ENCODE results near the gene PRLR. TPM values are rescaled to one million over a fixed set of nuclear protein-coding genes. Genes with fewer than 3 reads are reported as not detected.

The PRLR gene
- total and polyA plus RNA-seq, 2 experiments from 2014 or later, result 21.8 to 99.8 TPM

GRCh38 chr5:35143841-35144240 lies 86.4 kb downstream of the PRLR start:
- H2AFZ ChIP-seq, result no peak overlapping the region
- H3K4me2 ChIP-seq, result no peak overlapping the region
- DNase-seq (ENCODE audit: low spot score), result no peak
- H3K9me2 ChIP-seq (replicated peaks; ENCODE audit: insufficient read depth), result no peaks in the 10 kb centered on the region
- no peaks in the 10 kb centered on the region for H3K27me3 ChIP-seq
- H3K36me3 ChIP-seq (replicated peaks; ENCODE audit: insufficient read depth, low read depth), result no peaks in the 10 kb centered on the region
- TF ChIP-seq EZH2 (IDR thresholded peaks at IDR 0.05; ENCODE audit: borderline replicate concordance), result no peak
- no peaks in the 10 kb centered on the region for H4K20me1 ChIP-seq (ENCODE audit: insufficient read depth, poor library complexity, severe bottlenecking)
- H3K9me3 ChIP-seq (ENCODE audit: low read depth), result no peaks in the 10 kb centered on the region
- H3K79me2 ChIP-seq, result peaks cover 23% of the 10 kb centered on the region
- no peak overlapping the region for H3K4me3 ChIP-seq
- H3K27ac ChIP-seq, result no peak overlapping the region
- H3K4me1 ChIP-seq (ENCODE audit: insufficient read depth), result no peaks in the 10 kb centered on the region
- 80% methylated on average over 3 of the region's 3 CpGs for WGBS (ENCODE audit: low lambda C conversion rate, missing lambda C conversion rate)

GRCh38 chr5:35141739-35142138 lies 88.5 kb downstream of the PRLR start:
- H3K79me2 ChIP-seq, result peaks cover 24% of the 10 kb centered on the region
- no peaks in the 10 kb centered on the region for H3K36me3 ChIP-seq (replicated peaks; ENCODE audit: insufficient read depth, low read depth)
- no peak overlapping the region for H3K4me3 ChIP-seq
- no peaks in the 10 kb centered on the region for H3K9me3 ChIP-seq (ENCODE audit: low read depth)
- H3K4me1 ChIP-seq (ENCODE audit: insufficient read depth), result peaks cover 2% of the 10 kb centered on the region
- H4K20me1 ChIP-seq (ENCODE audit: insufficient read depth, poor library complexity, severe bottlenecking), result no peaks in the 10 kb centered on the region
- no peak overlapping the region for H3K4me2 ChIP-seq
- WGBS (ENCODE audit: low lambda C conversion rate, missing lambda C conversion rate), result 97% methylated on average over 4 of the region's 4 CpGs
- H3K9me2 ChIP-seq (replicated peaks; ENCODE audit: insufficient read depth), result no peaks in the 10 kb centered on the region
- TF ChIP-seq EZH2 (IDR thresholded peaks at IDR 0.05; ENCODE audit: borderline replicate concordance), result no peak
- TF ChIP-seq EZH2phosphoT487 (IDR thresholded peaks at IDR 0.05; ENCODE audit: low read depth, severe bottlenecking, unreplicated experiment), result no peak
- TF ChIP-seq CTCF (IDR thresholded peaks at IDR 0.05; ENCODE audit: poor library complexity), result no peak
- DNase-seq (ENCODE audit: low spot score), result no peak
- H3K27me3 ChIP-seq, result no peaks in the 10 kb centered on the region
- no peak overlapping the region for H3K27ac ChIP-seq
- H2AFZ ChIP-seq, result no peak overlapping the region

- Histone ChIP-seq H3K36me3 (replicated peaks; ENCODE audit: insufficient read depth, low read depth) (no peaks in the 10 kb centered on the region), H2AFZ (no peak overlapping the region), H3K4me2 (no peak overlapping the region), H3K4me1 (ENCODE audit: insufficient read depth) (peaks cover 22% of the 10 kb centered on the region), H3K9me2 (replicated peaks; ENCODE audit: insufficient read depth) (no peaks in the 10 kb centered on the region), H3K4me3 (no peak overlapping the region), H4K20me1 (ENCODE audit: insufficient read depth, poor library complexity, severe bottlenecking) (no peaks in the 10 kb centered on the region), H3K27me3 (no peaks in the 10 kb centered on the region), H3K9me3 (ENCODE audit: low read depth) (no peaks in the 10 kb centered on the region), H3K27ac (no peak overlapping the region), H3K79me2 (peaks cover 29% of the 10 kb centered on the region)
- WGBS (ENCODE audit: low lambda C conversion rate, missing lambda C conversion rate), result 90% methylated on average over 1 of the region's 1 CpG
- no peak for TF ChIP-seq EZH2phosphoT487 (IDR thresholded peaks at IDR 0.05; ENCODE audit: low read depth, severe bottlenecking, unreplicated experiment)
- no peak for DNase-seq (ENCODE audit: low spot score)
These were observed 92.1 kb downstream of the PRLR start for GRCh38 chr5:35138232-35138631.

GRCh38 chr5:35136386-35136785 lies 93.9 kb downstream of the PRLR start:
- DNase-seq (ENCODE audit: low spot score), result peak; percentile 53
- peak overlapping the region; percentile 39 for H3K27ac ChIP-seq
- no peaks in the 10 kb centered on the region for H3K9me3 ChIP-seq (ENCODE audit: low read depth)
- H3K4me2 ChIP-seq, result no peak overlapping the region
- H3K36me3 ChIP-seq (replicated peaks; ENCODE audit: insufficient read depth, low read depth), result no peaks in the 10 kb centered on the region
- 78% methylated on average over 4 of the region's 4 CpGs for WGBS (ENCODE audit: low lambda C conversion rate, missing lambda C conversion rate)
- no peaks in the 10 kb centered on the region for H4K20me1 ChIP-seq (ENCODE audit: insufficient read depth, poor library complexity, severe bottlenecking)
- no peak overlapping the region for H3K4me3 ChIP-seq
- H3K27me3 ChIP-seq, result no peaks in the 10 kb centered on the region
- no peaks in the 10 kb centered on the region for H3K9me2 ChIP-seq (replicated peaks; ENCODE audit: insufficient read depth)
- peaks cover 18% of the 10 kb centered on the region for H3K79me2 ChIP-seq
- TF ChIP-seq CTCF (IDR thresholded peaks at IDR 0.05; ENCODE audit: poor library complexity) (no peak), EZH2 (IDR thresholded peaks at IDR 0.05; ENCODE audit: borderline replicate concordance) (no peak), EZH2phosphoT487 (IDR thresholded peaks at IDR 0.05; ENCODE audit: low read depth, severe bottlenecking, unreplicated experiment) (no peak)
- H2AFZ ChIP-seq, result no peak overlapping the region
- peaks cover 22% of the 10 kb centered on the region for H3K4me1 ChIP-seq (ENCODE audit: insufficient read depth)

Measured in hepatocyte (in vitro differentiated cells).